Sigmoid colon (tissue), 4 donors: Measurements from ENCODE around the gene CFAP126.

Source experiments
- CTCF ChIP-seq, 4 experiments: fragments of 450-650 bp in 3 of 4; fragments of 200-600 bp in 1 of 4; IDR thresholded peaks; one replicate each; pipeline ENCODE4 v1.5.1; 2016 to 2019; ENCODE audit warnings: antibody characterized with exemption in 4 of 4, mild to moderate bottlenecking in 3 of 4, moderate library complexity in 2 of 4
- EP300 ChIP-seq, 4 donors: sonication (generic); formaldehyde crosslinking; IDR thresholded peaks; one replicate each; pipeline ENCODE4 v1.6.1; 2017; ENCODE audit warnings: antibody characterized with exemption in 4 of 4

DNA sequence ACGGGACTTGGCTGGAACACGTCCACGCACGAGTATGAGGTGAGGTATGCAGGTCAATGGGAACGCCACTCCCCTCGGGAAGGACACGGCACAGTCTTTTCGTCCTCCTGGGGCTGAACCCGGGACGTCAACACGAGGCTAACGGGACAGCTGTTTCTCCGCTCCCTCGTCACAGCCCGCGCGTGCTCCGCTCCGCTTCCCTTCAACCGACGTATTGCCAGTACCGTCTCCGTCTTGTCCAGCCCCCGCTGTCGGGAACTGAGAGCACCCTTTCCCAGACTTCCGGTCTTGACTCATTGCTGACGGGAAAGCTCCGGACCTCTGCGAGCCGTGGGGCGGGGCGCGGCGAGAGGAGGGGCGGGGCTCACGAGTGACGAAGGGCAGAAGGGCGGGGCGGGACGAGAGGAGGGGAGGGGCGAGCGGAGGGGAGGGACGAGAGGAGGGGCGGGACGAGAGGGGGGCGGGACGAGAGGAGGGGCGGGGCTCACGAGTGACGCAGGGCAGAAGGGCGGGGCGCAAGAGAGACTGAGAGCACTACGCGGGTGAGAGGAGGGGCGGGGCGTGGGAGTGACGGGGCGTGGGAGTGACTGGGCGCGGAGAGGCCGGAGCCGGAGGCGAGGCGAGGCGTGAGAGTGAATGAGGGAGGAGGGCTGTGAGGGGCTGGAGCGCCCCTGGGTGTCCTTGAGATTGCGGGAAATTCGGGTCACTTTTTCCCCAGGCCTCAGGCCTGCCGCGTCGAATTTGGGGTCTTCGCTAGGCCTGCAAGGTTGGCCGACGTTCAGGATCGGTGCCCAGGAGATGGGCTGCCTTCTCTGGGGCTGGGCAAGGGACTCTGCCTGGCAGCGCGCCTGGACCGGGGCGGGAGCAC, 22.2 kb upstream of the CFAP126 start:
- no peak for TF ChIP-seq CTCF (IDR thresholded peaks at IDR 0.05)
- TF ChIP-seq EP300 (IDR thresholded peaks at IDR 0.05) = peak; percentile 95 to 100 (median 98)
